ENCODE results near the gene HLA-DMA. TPM values are rescaled to one million over a fixed set of nuclear protein-coding genes. Genes with fewer than 3 reads are reported as not detected.

Gene HLA-DMA
- total and polyA plus RNA-seq, 4 donors = 6.2 to 15.1 (median 8.9) TPM

GRCh38 chr6:33001685-33002084 lies 48.8 kb upstream of the HLA-DMA start:
- Histone ChIP-seq H3K27ac (ENCODE audit: low read depth in 1 of 2, low read length in 2 of 2) (no peak overlapping the region), H3K9me3 (ENCODE audit: control insufficient read depth in 4 of 4, low read length in 3 of 4) (no peaks in the 10 kb centered on the region), H3K27me3 (ENCODE audit: control insufficient read depth in 4 of 4, insufficient read depth in 4 of 4, low read length in 3 of 4) (peaks cover 0 to 2% (median 0%) of the 10 kb centered on the region in 4 donors), H3K36me3 (ENCODE audit: control insufficient read depth in 4 of 4, insufficient read depth in 3 of 4, low read depth in 1 of 4, low read length in 3 of 4) (no peaks in the 10 kb centered on the region), H3K4me1 (ENCODE audit: control insufficient read depth in 4 of 4, insufficient read depth in 4 of 4, low read length in 3 of 4) (no peaks in the 10 kb centered on the region), H3K9ac (ENCODE audit: low read depth in 1 of 2, low read length in 2 of 2) (no peak overlapping the region), H3K4me3 (ENCODE audit: low read depth in 1 of 3, low read length in 3 of 3) (no peak overlapping the region)
- WGBS = 80% methylated on average over 4 of the region's 4 CpGs
- DNase-seq (ENCODE audit: low spot score) = no peak
- TF ChIP-seq JUND (IDR thresholded peaks at IDR 0.05) = no peak
- no peak for TF ChIP-seq FOXA2 (IDR thresholded peaks at IDR 0.05)
- TF ChIP-seq REST (IDR thresholded peaks at IDR 0.05) = no peak
- no peak for TF ChIP-seq FOXA1 (IDR thresholded peaks at IDR 0.05)

GRCh38 chr6:33000055-33000454 lies 47.2 kb upstream of the HLA-DMA start:
- H3K27ac ChIP-seq (ENCODE audit: low read depth in 1 of 2, low read length in 2 of 2) = no peak overlapping the region
- no peak for TF ChIP-seq REST (IDR thresholded peaks at IDR 0.05)
- TF ChIP-seq RAD21 (IDR thresholded peaks at IDR 0.05) = peak; percentile 40 to 61
- 49% methylated on average over 8 of the region's 8 CpGs for WGBS

DNA sequence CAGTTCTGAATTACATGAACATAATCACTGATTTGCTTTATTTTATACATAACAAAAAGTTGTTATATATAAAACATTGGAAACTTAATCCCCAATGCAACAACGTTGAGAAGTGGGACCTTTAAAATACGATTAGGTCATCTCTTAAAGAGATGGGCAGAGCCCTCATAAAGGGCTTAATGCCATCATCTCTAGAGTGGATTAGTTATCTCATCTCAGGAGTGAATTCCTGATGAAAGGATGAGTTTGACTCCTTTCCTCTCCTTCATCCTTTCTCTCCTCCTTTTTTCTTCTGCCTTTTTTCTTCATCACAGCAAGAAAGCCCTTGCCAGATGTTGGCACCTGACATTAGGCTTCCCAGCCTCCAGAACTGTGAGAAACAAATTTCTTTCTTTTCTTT lies 42.6 kb upstream of the HLA-DMA start:
- no peak overlapping the region for H3K4me3 ChIP-seq (ENCODE audit: low read depth in 1 of 3, low read length in 3 of 3)
- no peaks in the 10 kb centered on the region for H3K4me1 ChIP-seq (ENCODE audit: control insufficient read depth in 4 of 4, insufficient read depth in 4 of 4, low read length in 3 of 4)
- no peaks in the 10 kb centered on the region for H3K9me3 ChIP-seq (ENCODE audit: control insufficient read depth in 4 of 4, low read length in 3 of 4)
- H3K9ac ChIP-seq (ENCODE audit: low read depth in 1 of 2, low read length in 2 of 2) = no peak overlapping the region
- H3K27ac ChIP-seq (ENCODE audit: low read depth in 1 of 2, low read length in 2 of 2) = no peak overlapping the region
- no peak for DNase-seq (ENCODE audit: low spot score)
- TF ChIP-seq MAX (IDR thresholded peaks at IDR 0.05) (no peak), GABPA (IDR thresholded peaks at IDR 0.05 in 1 of 2, conservative IDR thresholded peaks at IDR 0.05 in 1 of 2) (no peak), REST (IDR thresholded peaks at IDR 0.05) (no peak), FOXA1 (IDR thresholded peaks at IDR 0.05) (no peak), RAD21 (IDR thresholded peaks at IDR 0.05) (no peak)
- TF ChIP-seq, protein P1, sequence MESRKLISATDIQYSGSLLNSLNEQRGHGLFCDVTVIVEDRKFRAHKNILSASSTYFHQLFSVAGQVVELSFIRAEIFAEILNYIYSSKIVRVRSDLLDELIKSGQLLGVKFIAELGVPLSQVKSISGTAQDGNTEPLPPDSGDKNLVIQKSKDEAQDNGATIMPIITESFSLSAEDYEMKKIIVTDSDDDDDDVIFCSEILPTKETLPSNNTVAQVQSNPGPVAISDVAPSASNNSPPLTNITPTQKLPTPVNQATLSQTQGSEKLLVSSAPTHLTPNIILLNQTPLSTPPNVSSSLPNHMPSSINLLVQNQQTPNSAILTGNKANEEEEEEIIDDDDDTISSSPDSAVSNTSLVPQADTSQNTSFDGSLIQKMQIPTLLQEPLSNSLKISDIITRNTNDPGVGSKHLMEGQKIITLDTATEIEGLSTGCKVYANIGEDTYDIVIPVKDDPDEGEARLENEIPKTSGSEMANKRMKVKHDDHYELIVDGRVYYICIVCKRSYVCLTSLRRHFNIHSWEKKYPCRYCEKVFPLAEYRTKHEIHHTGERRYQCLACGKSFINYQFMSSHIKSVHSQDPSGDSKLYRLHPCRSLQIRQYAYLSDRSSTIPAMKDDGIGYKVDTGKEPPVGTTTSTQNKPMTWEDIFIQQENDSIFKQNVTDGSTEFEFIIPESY (IDR thresholded peaks at IDR 0.05) = no peak
- H3K36me3 ChIP-seq (ENCODE audit: control insufficient read depth in 4 of 4, insufficient read depth in 3 of 4, low read depth in 1 of 4, low read length in 3 of 4) = no peaks in the 10 kb centered on the region
- WGBS = 34% methylated on average over 2 of the region's 2 CpGs
- no peaks in the 10 kb centered on the region for H3K27me3 ChIP-seq (ENCODE audit: control insufficient read depth in 4 of 4, insufficient read depth in 4 of 4, low read length in 3 of 4)

More at GRCh38 chr6:33000055-33000454, 47.2 kb upstream of the HLA-DMA start:
- Histone ChIP-seq H3K9ac (ENCODE audit: low read depth in 1 of 2, low read length in 2 of 2) (no peak overlapping the region), H3K27me3 (ENCODE audit: control insufficient read depth in 4 of 4, insufficient read depth in 4 of 4, low read length in 3 of 4) (peaks cover 0 to 2% (median 0%) of the 10 kb centered on the region in 4 donors), H3K9me3 (ENCODE audit: control insufficient read depth in 4 of 4, low read length in 3 of 4) (no peaks in the 10 kb centered on the region), H3K4me3 (ENCODE audit: low read depth in 1 of 3, low read length in 3 of 3) (no peak overlapping the region), H3K4me1 (ENCODE audit: control insufficient read depth in 4 of 4, insufficient read depth in 4 of 4, low read length in 3 of 4) (no peaks in the 10 kb centered on the region), H3K36me3 (ENCODE audit: control insufficient read depth in 4 of 4, insufficient read depth in 3 of 4, low read depth in 1 of 4, low read length in 3 of 4) (no peaks in the 10 kb centered on the region)
- DNase-seq (ENCODE audit: low spot score) = no peak

Measured in liver (tissue), 9 donors.